ENCODE measurements around the gene EIF2AK3.

Gene EIF2AK3

GRCh38 chr2:88615822-88616221, 11.4 kb downstream of the EIF2AK3 start:
- no peak for TF ChIP-seq CTCF (conservative IDR thresholded peaks at IDR 0.05; ENCODE audit: low read length)
- no peak for TF ChIP-seq EZH2phosphoT487 (IDR thresholded peaks at IDR 0.05; ENCODE audit: borderline replicate concordance)
- Histone ChIP-seq H3F3A (ENCODE audit: low read depth) (no peaks in the 10 kb centered on the region), H3K36me3 (ENCODE audit: insufficient read depth, low read length) (peaks cover 6% of the 10 kb centered on the region), H2AFZ (ENCODE audit: low read length) (no peak overlapping the region), H4K20me1 (ENCODE audit: insufficient read depth, low read length, poor library complexity, severe bottlenecking) (peaks cover 17% of the 10 kb centered on the region), H3K4me1 (ENCODE audit: insufficient read depth, low read length, poor library complexity, severe bottlenecking) (peaks cover 19% of the 10 kb centered on the region), H3K9me3 (ENCODE audit: insufficient read depth, low read depth, low read length) (no peaks in the 10 kb centered on the region), H3K79me2 (ENCODE audit: insufficient read depth, low read length) (peaks cover 72% of the 10 kb centered on the region), H3K4me2 (ENCODE audit: low read depth, low read length, poor library complexity, severe bottlenecking) (no peak overlapping the region), H3K9ac (ENCODE audit: low read depth, low read length, poor library complexity, severe bottlenecking) (no peak overlapping the region), H3K9me2 (replicated peaks; ENCODE audit: low read depth, low read length) (no peaks in the 10 kb centered on the region), H3K27me3 (ENCODE audit: insufficient read depth, low read length, poor library complexity, severe bottlenecking) (no peaks in the 10 kb centered on the region), H3K4me3 (ENCODE audit: low read length, poor library complexity, severe bottlenecking) (no peak overlapping the region)

- no peak overlapping the region for H3K4me3 ChIP-seq (ENCODE audit: low read length, poor library complexity, severe bottlenecking)
- no peak overlapping the region for H2AFZ ChIP-seq (ENCODE audit: low read length)
- H3K9me2 ChIP-seq (replicated peaks; ENCODE audit: low read depth, low read length), result no peaks in the 10 kb centered on the region
- H3K79me2 ChIP-seq (ENCODE audit: insufficient read depth, low read length), result peaks cover 60% of the 10 kb centered on the region
- no peak overlapping the region for H3K4me2 ChIP-seq (ENCODE audit: low read depth, low read length, poor library complexity, severe bottlenecking)
- H3F3A ChIP-seq (ENCODE audit: low read depth), result no peaks in the 10 kb centered on the region
- H4K20me1 ChIP-seq (ENCODE audit: insufficient read depth, low read length, poor library complexity, severe bottlenecking), result peaks cover 6% of the 10 kb centered on the region
- no peak for TF ChIP-seq EZH2phosphoT487 (IDR thresholded peaks at IDR 0.05; ENCODE audit: borderline replicate concordance)
- H3K9ac ChIP-seq (ENCODE audit: low read depth, low read length, poor library complexity, severe bottlenecking), result no peak overlapping the region
- no peaks in the 10 kb centered on the region for H3K27me3 ChIP-seq (ENCODE audit: insufficient read depth, low read length, poor library complexity, severe bottlenecking)
- peaks cover 9% of the 10 kb centered on the region for H3K4me1 ChIP-seq (ENCODE audit: insufficient read depth, low read length, poor library complexity, severe bottlenecking)
- H3K9me3 ChIP-seq (ENCODE audit: insufficient read depth, low read depth, low read length), result no peaks in the 10 kb centered on the region
- H3K36me3 ChIP-seq (ENCODE audit: insufficient read depth, low read length), result peaks cover 10% of the 10 kb centered on the region
Observed at GRCh38 chr2:88614497-88615157, 12.6 kb downstream of the EIF2AK3 start.

- peaks cover 10% of the 10 kb centered on the region for H3K36me3 ChIP-seq (ENCODE audit: insufficient read depth, low read length)
- peaks cover 9% of the 10 kb centered on the region for H3K4me1 ChIP-seq (ENCODE audit: insufficient read depth, low read length, poor library complexity, severe bottlenecking)
- no peaks in the 10 kb centered on the region for H3K9me2 ChIP-seq (replicated peaks; ENCODE audit: low read depth, low read length)
- H3K4me3 ChIP-seq (ENCODE audit: low read length, poor library complexity, severe bottlenecking), result no peak overlapping the region
- no peaks in the 10 kb centered on the region for H3K27me3 ChIP-seq (ENCODE audit: insufficient read depth, low read length, poor library complexity, severe bottlenecking)
- H2AFZ ChIP-seq (ENCODE audit: low read length), result no peak overlapping the region
- TF ChIP-seq CTCF (conservative IDR thresholded peaks at IDR 0.05; ENCODE audit: low read length) (no peak), EZH2phosphoT487 (IDR thresholded peaks at IDR 0.05; ENCODE audit: borderline replicate concordance) (no peak)
- H3F3A ChIP-seq (ENCODE audit: low read depth), result no peaks in the 10 kb centered on the region
- no peak overlapping the region for H3K9ac ChIP-seq (ENCODE audit: low read depth, low read length, poor library complexity, severe bottlenecking)
- peaks cover 53% of the 10 kb centered on the region for H3K79me2 ChIP-seq (ENCODE audit: insufficient read depth, low read length)
- H4K20me1 ChIP-seq (ENCODE audit: insufficient read depth, low read length, poor library complexity, severe bottlenecking), result peaks cover 6% of the 10 kb centered on the region
- H3K4me2 ChIP-seq (ENCODE audit: low read depth, low read length, poor library complexity, severe bottlenecking), result no peak overlapping the region
- H3K9me3 ChIP-seq (ENCODE audit: insufficient read depth, low read depth, low read length), result no peaks in the 10 kb centered on the region
Observed at GRCh38 chr2:88613921-88614320, 13.3 kb downstream of the EIF2AK3 start.

GRCh38 chr2:88608184-88608583, 19.1 kb downstream of the EIF2AK3 start:
- Histone ChIP-seq H3K9ac (ENCODE audit: low read depth, low read length, poor library complexity, severe bottlenecking) (no peak overlapping the region), H3F3A (ENCODE audit: low read depth) (no peaks in the 10 kb centered on the region), H3K79me2 (ENCODE audit: insufficient read depth, low read length) (peaks cover 8% of the 10 kb centered on the region; the same call in 1 of the 2 replicates), H2AFZ (ENCODE audit: low read length) (no peak overlapping the region), H3K36me3 (ENCODE audit: insufficient read depth, low read length) (peaks cover 14% of the 10 kb centered on the region), H4K20me1 (ENCODE audit: insufficient read depth, low read length, poor library complexity, severe bottlenecking) (no peaks in the 10 kb centered on the region), H3K4me1 (ENCODE audit: insufficient read depth, low read length, poor library complexity, severe bottlenecking) (no peaks in the 10 kb centered on the region), H3K9me2 (replicated peaks; ENCODE audit: low read depth, low read length) (no peaks in the 10 kb centered on the region), H3K4me3 (ENCODE audit: low read length, poor library complexity, severe bottlenecking) (no peak overlapping the region), H3K27me3 (ENCODE audit: insufficient read depth, low read length, poor library complexity, severe bottlenecking) (no peaks in the 10 kb centered on the region), H3K9me3 (ENCODE audit: insufficient read depth, low read depth, low read length) (no peaks in the 10 kb centered on the region), H3K4me2 (ENCODE audit: low read depth, low read length, poor library complexity, severe bottlenecking) (no peak overlapping the region)
- no peak for TF ChIP-seq CTCF (conservative IDR thresholded peaks at IDR 0.05; ENCODE audit: low read length)
- TF ChIP-seq EZH2phosphoT487 (IDR thresholded peaks at IDR 0.05; ENCODE audit: borderline replicate concordance), result no peak

Measured in Loucy (cell line).